Measurements from ENCODE around the gene ADAMTSL4.
A peak's percentile ranks its signal among the peaks of the same experiment; 100 is the strongest.

ADAMTSL4 gene

GRCh38 chr1:150566589-150567340 is 17.6 kb downstream of the ADAMTSL4 start:
- TF ChIP-seq CTCF (conservative IDR thresholded peaks at IDR 0.05): no peak
- peak overlapping the region; percentile 97 for H3K27ac ChIP-seq

- TF ChIP-seq CTCF (conservative IDR thresholded peaks at IDR 0.05): no peak
- peak overlapping the region; percentile 97 for H3K27ac ChIP-seq
Measured at GRCh38 chr1:150567341-150567716, 18.1 kb downstream of the ADAMTSL4 start.

- no peak for TF ChIP-seq CTCF (conservative IDR thresholded peaks at IDR 0.05)
- peak overlapping the region; percentile 97 for H3K27ac ChIP-seq
Measured at GRCh38 chr1:150567717-150568593, 18.7 kb downstream of the ADAMTSL4 start.

GRCh38 chr1:150568594-150568966 is 19.4 kb downstream of the ADAMTSL4 start:
- peak overlapping the region; percentile 97 for H3K27ac ChIP-seq
- TF ChIP-seq CTCF (conservative IDR thresholded peaks at IDR 0.05): no peak

GRCh38 chr1:150572918-150573647 is 23.9 kb downstream of the ADAMTSL4 start:
- H3K27ac ChIP-seq: peak overlapping the region; percentile 97
- TF ChIP-seq CTCF (conservative IDR thresholded peaks at IDR 0.05): no peak

GRCh38 chr1:150573648-150574071 is 24.5 kb downstream of the ADAMTSL4 start:
- H3K27ac ChIP-seq: peak overlapping the region; percentile 97

- peak overlapping the region; percentile 97 for H3K27ac ChIP-seq
- TF ChIP-seq CTCF (conservative IDR thresholded peaks at IDR 0.05): no peak
Measured at GRCh38 chr1:150574260-150575071, 25.3 kb downstream of the ADAMTSL4 start.

All from VCaP (cell line).